ENCODE measurements around the gene SERPINB2. TPM values are rescaled to one million over a fixed set of nuclear protein-coding genes. Genes with fewer than 3 reads are reported as not detected.

The SERPINB2 gene
- total and polyA plus RNA-seq, 2 donors (not counting 1 experiment from before 2014, with no cell fraction given): 0.25 to 1.4 TPM

GRCh38 chr18:63878925-63879324 lies 8.6 kb upstream of the SERPINB2 start:
- no peak overlapping the region for H3K4me3 ChIP-seq (ENCODE audit: control extremely low read depth in 1 of 5, extremely low read depth in 1 of 5, insufficient read depth in 1 of 5, low read depth in 2 of 5, low read length in 4 of 5)
- intact Hi-C loops (cut with micrococcal nuclease): no loop called here
- DNase-seq: no peak
- H3K9ac ChIP-seq (ENCODE audit: low read length): no peak overlapping the region
- H3K4me3 Mint-ChIP-seq: no peak overlapping the region
- ATAC-seq (ENCODE audit: low read depth): no peak
- H3K9me3 Mint-ChIP-seq (ENCODE audit: insufficient read depth): no peaks in the 10 kb centered on the region
- H3K4me2 ChIP-seq (replicated peaks; ENCODE audit: low read depth, low read length, poor library complexity, severe bottlenecking): no peak overlapping the region
- no peaks in the 10 kb centered on the region for H3K4me1 ChIP-seq (ENCODE audit: control insufficient read depth in 2 of 2, insufficient read depth in 2 of 2, low read length in 2 of 2)
- no peaks in the 10 kb centered on the region for H3K9me3 ChIP-seq (ENCODE audit: control extremely low read depth in 1 of 3, control insufficient read depth in 2 of 3, insufficient read depth in 1 of 3, low read length in 2 of 3)
- no peak overlapping the region for H3K27ac Mint-ChIP-seq
- H3K27me3 ChIP-seq (replicated peaks in 1 of 4; ENCODE audit: control extremely low read depth in 1 of 4, control insufficient read depth in 3 of 4, insufficient read depth in 4 of 4, low read length in 3 of 4): no peaks in the 10 kb centered on the region
- H3K27ac ChIP-seq (ENCODE audit: low read length in 2 of 2): no peak overlapping the region
- H2AFZ ChIP-seq (ENCODE audit: insufficient read depth, low read depth, low read length, poor library complexity, severe bottlenecking): no peak overlapping the region
- H3K27me3 Mint-ChIP-seq: no peaks in the 10 kb centered on the region
- no peaks in the 10 kb centered on the region for H3K36me3 ChIP-seq (replicated peaks in 1 of 2; ENCODE audit: control extremely low read depth in 1 of 2, control insufficient read depth in 1 of 2, extremely low read depth in 1 of 2, insufficient read depth in 2 of 2, low read length in 1 of 2)
- H3K4me1 Mint-ChIP-seq: no peaks in the 10 kb centered on the region
- WGBS (ENCODE audit: insufficient coverage): 100% methylated on average over 2 of the region's 4 CpGs
- no peaks in the 10 kb centered on the region for H3K79me2 ChIP-seq (ENCODE audit: control insufficient read depth, insufficient read depth, low read length)
- H4K20me1 ChIP-seq (ENCODE audit: control insufficient read depth, insufficient read depth, low read length, poor library complexity, severe bottlenecking): no peaks in the 10 kb centered on the region
- ChIA-PET CTCF (no interaction called here), POLR2A (no interaction called here)
- TF ChIP-seq EZH2 (IDR thresholded peaks at IDR 0.05; ENCODE audit: borderline replicate concordance, insufficient read depth, low read depth, low read length, poor library complexity, severe bottlenecking) (no peak), CTCF (IDR thresholded peaks at IDR 0.05) (no peak)

- Histone ChIP-seq H3K4me2 (replicated peaks; ENCODE audit: low read depth, low read length, poor library complexity, severe bottlenecking) (no peak overlapping the region), H3K79me2 (ENCODE audit: control insufficient read depth, insufficient read depth, low read length) (no peaks in the 10 kb centered on the region), H3K4me1 (ENCODE audit: control insufficient read depth in 2 of 2, insufficient read depth in 2 of 2, low read length in 2 of 2) (no peaks in the 10 kb centered on the region), H3K9me3 (ENCODE audit: control extremely low read depth in 1 of 3, control insufficient read depth in 2 of 3, insufficient read depth in 1 of 3, low read length in 2 of 3) (no peaks in the 10 kb centered on the region), H4K20me1 (ENCODE audit: control insufficient read depth, insufficient read depth, low read length, poor library complexity, severe bottlenecking) (no peaks in the 10 kb centered on the region), H3K4me3 (ENCODE audit: control extremely low read depth in 1 of 5, extremely low read depth in 1 of 5, insufficient read depth in 1 of 5, low read depth in 2 of 5, low read length in 4 of 5) (no peak overlapping the region), H3K9ac (ENCODE audit: low read length) (no peak overlapping the region), H3K36me3 (replicated peaks in 1 of 2; ENCODE audit: control extremely low read depth in 1 of 2, control insufficient read depth in 1 of 2, extremely low read depth in 1 of 2, insufficient read depth in 2 of 2, low read length in 1 of 2) (no peaks in the 10 kb centered on the region), H3K27me3 (replicated peaks in 1 of 4; ENCODE audit: control extremely low read depth in 1 of 4, control insufficient read depth in 3 of 4, insufficient read depth in 4 of 4, low read length in 3 of 4) (no peaks in the 10 kb centered on the region), H2AFZ (ENCODE audit: insufficient read depth, low read depth, low read length, poor library complexity, severe bottlenecking) (no peak overlapping the region), H3K27ac (ENCODE audit: low read length in 2 of 2) (no peak overlapping the region)
- ATAC-seq (ENCODE audit: low read depth) (no peak), DNase-seq (no peak)
- no peaks in the 10 kb centered on the region for H3K4me1 Mint-ChIP-seq
- WGBS (ENCODE audit: insufficient coverage): no CpG with 5 or more reads among the region's 2 CpGs
- H3K4me3 Mint-ChIP-seq: no peak overlapping the region
- H3K27ac Mint-ChIP-seq: no peak overlapping the region
- intact Hi-C loops (cut with micrococcal nuclease): no loop called here
- peaks cover 6% of the 10 kb centered on the region for H3K27me3 Mint-ChIP-seq
- CTCF ChIA-PET: no interaction called here
- no peaks in the 10 kb centered on the region for H3K9me3 Mint-ChIP-seq (ENCODE audit: insufficient read depth)
- POLR2A ChIA-PET: no interaction called here
- TF ChIP-seq CTCF (IDR thresholded peaks at IDR 0.05) (no peak), EZH2 (IDR thresholded peaks at IDR 0.05; ENCODE audit: borderline replicate concordance, insufficient read depth, low read depth, low read length, poor library complexity, severe bottlenecking) (no peak)
Observed at GRCh38 chr18:63879709-63880108, 7.8 kb upstream of the SERPINB2 start.
